LNCaP clone FGC (cell line): ENCODE results near the gene SAMD14.

ENCODE experiments used
- DNase-seq: peaks from one replicate; pipeline ENCODE4 v3.0.0-alpha.2; 2011; ENCODE audit warnings: low read depth
- H3K4me3 ChIP-seq: 2 replicates; pipeline ENCODE4 v1.5.1; 2011; ENCODE audit warnings: mild to moderate bottlenecking, low read depth, low read length, control low read depth
- CTCF ChIP-seq: IDR thresholded peaks from 2 replicates; pipeline ENCODE4 v1.5.1; 2012; ENCODE audit warnings: mild to moderate bottlenecking; ENCODE audit not compliant: control insufficient read depth, insufficient read depth; ENCODE audit errors: extremely low read depth

Gene SAMD14

GRCh38 chr17:50094753-50095619 is 35.0 kb downstream of the SAMD14 start, which contains the start of gene PDK2:
PDK2 (plus strand) TSS chr17:50095351; CDS start chr17:50095436, 85 bp downstream.
- peak within 1 kb of the TSS; percentile 93 for H3K4me3 ChIP-seq
- TF ChIP-seq CTCF, result no peak
- peak; percentile 81 for DNase-seq

- H3K4me3 ChIP-seq, result peak overlapping the region; percentile 93
- peak; percentile 51 for DNase-seq
- TF ChIP-seq CTCF, result peak; percentile 81
Measured at GRCh38 chr17:50094243-50094752, 35.7 kb downstream of the SAMD14 start.

GRCh38 chr17:50093807-50094206 is 36.2 kb downstream of the SAMD14 start:
- no peak overlapping the region for H3K4me3 ChIP-seq
- DNase-seq, result no peak
- no peak for TF ChIP-seq CTCF

GRCh38 chr17:50093246-50093645 is 36.7 kb downstream of the SAMD14 start:
- no peak for TF ChIP-seq CTCF
- no peak overlapping the region for H3K4me3 ChIP-seq
- DNase-seq, result no peak

- no peak for DNase-seq
- no peak for TF ChIP-seq CTCF
- no peak overlapping the region for H3K4me3 ChIP-seq
Measured at GRCh38 chr17:50091918-50092285, 38.1 kb downstream of the SAMD14 start.

- no peak for TF ChIP-seq CTCF
- DNase-seq, result no peak
- no peak overlapping the region for H3K4me3 ChIP-seq
Measured at GRCh38 chr17:50090971-50091917, 38.7 kb downstream of the SAMD14 start.
